Mesendoderm (in vitro differentiated cells): Measurements from ENCODE around the gene IPO11.

Source experiments
- DNase-seq: peaks from one replicate; pipeline ENCODE4 v3.0.0; 2013
- H2AK5ac ChIP-seq: 2 replicates; pipeline ENCODE4 v1.6.1; 2013; ENCODE audit warnings: low read length, inconsistent platforms
- H2BK120ac ChIP-seq: 2 replicates; pipeline ENCODE4 v1.6.1; 2013; ENCODE audit warnings: low read depth, mild to moderate bottlenecking, low read length, moderate library complexity, mixed read lengths
- H2BK15ac ChIP-seq: replicated peaks from 2 replicates; pipeline ENCODE4 v1.6.1; 2013; ENCODE audit warnings: low read depth, mild to moderate bottlenecking, moderate library complexity
- H2BK5ac ChIP-seq: 2 replicates; pipeline ENCODE4 v1.6.1; 2013; ENCODE audit warnings: low read length, inconsistent platforms
- H3K18ac ChIP-seq: 2 replicates; pipeline ENCODE4 v1.6.1; 2013; ENCODE audit warnings: mild to moderate bottlenecking, low read length, mixed read lengths
- H3K23ac ChIP-seq: one replicate; pipeline ENCODE4 v1.6.1; 2013; ENCODE audit warnings: low read length
- H3K27ac ChIP-seq: 2 replicates; pipeline ENCODE4 v1.5.1; 2013; ENCODE audit warnings: low read depth, mild to moderate bottlenecking, inconsistent platforms, low read length, moderate library complexity
- H3K27me3 ChIP-seq: 2 replicates; pipeline ENCODE4 v1.6.1; 2013; ENCODE audit warnings: low read length, control low read depth, mild to moderate bottlenecking, inconsistent platforms; ENCODE audit not compliant: insufficient read depth, poor library complexity
- H3K36me3 ChIP-seq: 2 replicates; pipeline ENCODE4 v1.6.1; 2013; ENCODE audit warnings: low read length, inconsistent platforms; ENCODE audit not compliant: control insufficient read depth, insufficient read depth
- H3K4ac ChIP-seq: one replicate; pipeline ENCODE4 v1.6.1; 2013; ENCODE audit warnings: low read depth, mild to moderate bottlenecking, low read length, moderate library complexity
- H3K4me1 ChIP-seq: 2 replicates; pipeline ENCODE4 v1.6.1; 2013; ENCODE audit warnings: low read depth, low read length, inconsistent platforms; ENCODE audit not compliant: control insufficient read depth
- H3K4me2 ChIP-seq: 2 replicates; pipeline ENCODE4 v1.6.1; 2013; ENCODE audit warnings: low read length
- H3K4me3 ChIP-seq: 2 replicates; pipeline ENCODE4 v1.5.1; 2013; ENCODE audit warnings: mild to moderate bottlenecking, low read length
- H3K56ac ChIP-seq: one replicate; pipeline ENCODE4 v1.6.1; 2013; ENCODE audit warnings: low read length
- H3K79me1 ChIP-seq: 2 replicates; pipeline ENCODE4 v1.6.1; 2013; ENCODE audit warnings: low read length, inconsistent platforms
- H3K79me2 ChIP-seq: 2 replicates; pipeline ENCODE4 v1.6.1; 2013; ENCODE audit warnings: mild to moderate bottlenecking, low read length; ENCODE audit not compliant: control insufficient read depth, insufficient read depth
- H3K9ac ChIP-seq: 2 replicates; pipeline ENCODE4 v1.6.1; 2013; ENCODE audit warnings: low read length, inconsistent platforms
- H4K5ac ChIP-seq: one replicate; pipeline ENCODE4 v1.6.1; 2013; ENCODE audit warnings: low read length
- H4K8ac ChIP-seq: one replicate; pipeline ENCODE4 v1.6.1; 2013; ENCODE audit warnings: low read depth, mild to moderate bottlenecking, control low read depth, low read length, moderate library complexity
- WGBS: extraction: QIAGEN DNeasy Blood & Tissue Kit; methylation state at CpG from one replicate; pipeline ENCODE4 v1.1.7; 2013; ENCODE audit warnings: low lambda C conversion rate, missing lambda C conversion rate; ENCODE audit not compliant: insufficient coverage; ENCODE audit errors: extremely low coverage; 5-methylcytosine and 5-hydroxymethylcytosine counted together

Gene IPO11

GRCh38 chr5:62498961-62499360 is 86.4 kb downstream of the IPO11 start:
- Histone ChIP-seq H2AK5ac (no peak overlapping the region), H3K4ac (no peak overlapping the region), H2BK15ac (no peak overlapping the region), H3K4me2 (no peak overlapping the region), H3K18ac (no peak overlapping the region), H3K36me3 (no peaks in the 10 kb centered on the region), H3K79me1 (peaks cover 1% of the 10 kb centered on the region), H2BK120ac (no peak overlapping the region), H4K8ac (no peak overlapping the region), H3K4me3 (no peak overlapping the region), H4K5ac (no peak overlapping the region), H3K9ac (no peak overlapping the region), H3K56ac (no peak overlapping the region), H3K27me3 (no peaks in the 10 kb centered on the region), H3K27ac (no peak overlapping the region), H3K23ac (no peak overlapping the region), H3K79me2 (no peaks in the 10 kb centered on the region), H3K4me1 (no peaks in the 10 kb centered on the region), H2BK5ac (no peak overlapping the region)
- no CpG with 5 or more reads among the region's 9 CpGs for WGBS
- DNase-seq: no peak

GRCh38 chr5:62499756-62500155 is 87.2 kb downstream of the IPO11 start:
- H2BK5ac ChIP-seq: no peak overlapping the region
- no peak overlapping the region for H3K4me2 ChIP-seq
- no peaks in the 10 kb centered on the region for H3K79me2 ChIP-seq
- H3K18ac ChIP-seq: no peak overlapping the region
- H3K27ac ChIP-seq: no peak overlapping the region
- H3K27me3 ChIP-seq: no peaks in the 10 kb centered on the region
- H3K4me3 ChIP-seq: no peak overlapping the region
- no CpG with 5 or more reads among the region's 4 CpGs for WGBS
- H3K36me3 ChIP-seq: no peaks in the 10 kb centered on the region
- H4K8ac ChIP-seq: no peak overlapping the region
- no peak for DNase-seq
- H3K23ac ChIP-seq: no peak overlapping the region
- H2BK15ac ChIP-seq: no peak overlapping the region
- H2AK5ac ChIP-seq: no peak overlapping the region
- H3K79me1 ChIP-seq: peaks cover 1% of the 10 kb centered on the region
- no peaks in the 10 kb centered on the region for H3K4me1 ChIP-seq
- no peak overlapping the region for H3K9ac ChIP-seq
- no peak overlapping the region for H3K4ac ChIP-seq
- no peak overlapping the region for H4K5ac ChIP-seq
- H3K56ac ChIP-seq: no peak overlapping the region
- no peak overlapping the region for H2BK120ac ChIP-seq

GRCh38 chr5:62502456-62503101 is 90.0 kb downstream of the IPO11 start:
- Histone ChIP-seq H2AK5ac (no peak overlapping the region), H4K8ac (no peak overlapping the region), H3K23ac (no peak overlapping the region), H3K27me3 (no peaks in the 10 kb centered on the region), H3K4me1 (no peaks in the 10 kb centered on the region), H3K4me2 (no peak overlapping the region), H3K4ac (no peak overlapping the region), H3K56ac (no peak overlapping the region), H3K9ac (no peak overlapping the region), H2BK15ac (no peak overlapping the region), H3K18ac (no peak overlapping the region), H3K79me1 (peaks cover 1% of the 10 kb centered on the region), H3K79me2 (no peaks in the 10 kb centered on the region), H3K36me3 (no peaks in the 10 kb centered on the region), H3K27ac (no peak overlapping the region), H2BK5ac (no peak overlapping the region), H3K4me3 (no peak overlapping the region), H2BK120ac (no peak overlapping the region), H4K5ac (no peak overlapping the region)
- no CpG with 5 or more reads among the region's 10 CpGs for WGBS
- DNase-seq: no peak

GRCh38 chr5:62504129-62504528 is 91.6 kb downstream of the IPO11 start:
- no peaks in the 10 kb centered on the region for H3K79me1 ChIP-seq
- H3K4me3 ChIP-seq: no peak overlapping the region
- no peak overlapping the region for H4K5ac ChIP-seq
- H4K8ac ChIP-seq: no peak overlapping the region
- no peak for DNase-seq
- no peak overlapping the region for H2BK5ac ChIP-seq
- no peak overlapping the region for H2BK120ac ChIP-seq
- H3K4me2 ChIP-seq: no peak overlapping the region
- no peak overlapping the region for H3K23ac ChIP-seq
- no peaks in the 10 kb centered on the region for H3K4me1 ChIP-seq
- H2BK15ac ChIP-seq: no peak overlapping the region
- H2AK5ac ChIP-seq: no peak overlapping the region
- H3K4ac ChIP-seq: no peak overlapping the region
- no peak overlapping the region for H3K18ac ChIP-seq
- no peaks in the 10 kb centered on the region for H3K27me3 ChIP-seq
- no peaks in the 10 kb centered on the region for H3K79me2 ChIP-seq
- H3K56ac ChIP-seq: no peak overlapping the region
- H3K9ac ChIP-seq: no peak overlapping the region
- H3K27ac ChIP-seq: no peak overlapping the region
- no peaks in the 10 kb centered on the region for H3K36me3 ChIP-seq

DNA sequence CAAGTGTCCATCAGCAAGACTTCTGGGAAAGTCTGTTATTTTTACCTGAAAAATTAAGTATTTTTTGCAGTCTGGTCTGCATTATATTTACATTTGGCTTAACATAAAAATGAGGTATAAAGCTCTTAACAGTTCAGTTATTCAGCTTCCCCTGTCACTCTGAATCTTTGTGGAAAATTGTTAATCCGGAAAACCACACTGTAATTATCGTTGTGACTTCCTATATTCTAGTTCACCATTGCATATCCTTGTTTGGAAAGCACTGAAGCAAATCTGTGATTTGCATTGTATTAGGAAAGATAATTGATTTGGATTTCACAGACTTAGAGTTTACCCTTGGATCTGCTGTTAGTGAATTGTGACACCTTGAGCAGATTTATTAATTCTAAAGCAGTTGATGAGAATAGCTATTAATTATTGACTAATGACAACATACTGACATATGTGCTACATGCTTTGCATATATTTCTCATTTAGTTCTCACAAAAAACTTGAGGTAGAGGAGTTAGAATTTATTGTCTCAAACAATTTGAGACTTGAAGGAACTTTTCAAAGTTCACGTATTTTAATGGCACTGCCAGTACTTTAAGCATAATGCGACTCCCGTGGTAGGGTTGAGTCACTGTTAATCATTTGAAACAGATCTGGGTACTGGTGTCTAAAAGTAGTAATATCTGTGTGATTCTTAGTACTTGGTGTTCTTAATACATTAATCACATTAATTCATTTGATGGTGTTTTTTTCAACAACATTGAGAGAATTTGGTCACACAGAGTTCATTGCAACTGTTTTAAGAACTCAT is 94.3 kb downstream of the IPO11 start:
- Histone ChIP-seq H2AK5ac (no peak overlapping the region), H3K79me1 (no peaks in the 10 kb centered on the region), H3K4me2 (no peak overlapping the region), H3K4me1 (no peaks in the 10 kb centered on the region), H4K8ac (no peak overlapping the region), H3K27ac (no peak overlapping the region), H3K56ac (no peak overlapping the region), H3K4me3 (no peak overlapping the region), H4K5ac (no peak overlapping the region), H3K36me3 (no peaks in the 10 kb centered on the region), H2BK5ac (no peak overlapping the region), H3K18ac (no peak overlapping the region), H3K9ac (no peak overlapping the region), H3K23ac (no peak overlapping the region), H3K4ac (no peak overlapping the region), H3K79me2 (no peaks in the 10 kb centered on the region), H3K27me3 (no peaks in the 10 kb centered on the region), H2BK15ac (no peak overlapping the region), H2BK120ac (no peak overlapping the region)
- DNase-seq: no peak
- WGBS: no CpG with 5 or more reads among the region's 5 CpGs
